Naive thymus-derived CD4-positive, alpha-beta T cell (primary cell): ENCODE measurements around the gene GIPC3. TPM values are rescaled to one million over a fixed set of nuclear protein-coding genes. Genes with fewer than 3 reads are reported as not detected.

Source experiments
- ATAC-seq: fragments of 150-1000 bp; cut with Tn5 transposase; 2 replicates; pipeline ENCODE4 v1.10.0; 2021; ENCODE audit warnings: mild to moderate bottlenecking, moderate library complexity
- CTCF ChIA-PET: fragments of 350-600 bp; sonication (Branson Sonifier 250); formaldehyde crosslinking; loops from one replicate; lab custom pipeline; 2021; ENCODE audit warnings: antibody characterized with exemption; lab: Charles Lee
- POLR2A ChIA-PET: fragments of 350-600 bp; sonication (Branson Sonifier 250); formaldehyde crosslinking; loops from one replicate; lab custom pipeline; 2021; ENCODE audit warnings: antibody characterized with exemption, inconsistent platforms; lab: Charles Lee
- DNase-seq, 9 donors: peaks; one replicate each; pipeline versions ENCODE4 v3.0.0 to v3.0.0-alpha.2; 2020 to 2022; ENCODE audit warnings: mixed read lengths in 1 of 9
- H3K27ac ChIP-seq: one replicate; pipeline ENCODE4 v1.7.0; 2013; ENCODE audit warnings: mild to moderate bottlenecking, low read depth, low read length, moderate library complexity
- H3K27me3 ChIP-seq, 2 donors: one replicate each; pipeline ENCODE4 v1.7.0; 2013; ENCODE audit warnings: low read length in 2 of 2, mild to moderate bottlenecking in 2 of 2, moderate library complexity in 2 of 2; ENCODE audit not compliant: control insufficient read depth in 2 of 2, insufficient read depth in 2 of 2
- H3K36me3 ChIP-seq, 3 experiments: 1 replicate in 2 of 3; 2 replicates in 1 of 3; pipeline ENCODE4 v1.7.0; 2013; ENCODE audit warnings: low read length in 3 of 3, mild to moderate bottlenecking in 3 of 3, moderate library complexity in 1 of 3; ENCODE audit not compliant: insufficient read depth in 3 of 3, control insufficient read depth in 2 of 3
- H3K4me1 ChIP-seq, 2 donors: one replicate each; pipeline ENCODE4 v1.7.0; 2013; ENCODE audit warnings: low read length in 2 of 2, mild to moderate bottlenecking in 2 of 2, moderate library complexity in 1 of 2; ENCODE audit not compliant: control insufficient read depth in 2 of 2, insufficient read depth in 2 of 2
- H3K4me3 ChIP-seq: 2 replicates; pipeline ENCODE4 v1.7.0; 2013; ENCODE audit warnings: mild to moderate bottlenecking, low read length
- H3K9me3 ChIP-seq, 3 experiments: 1 replicate in 2 of 3; 2 replicates in 1 of 3; pipeline ENCODE4 v1.7.0; 2013; ENCODE audit warnings: low read length in 3 of 3; ENCODE audit not compliant: control insufficient read depth in 2 of 3
- H3K27ac Mint-ChIP-seq, 9 donors: one replicate each; pipeline ENCODE4 v1.8.0; 2020 to 2022; ENCODE audit warnings: mixed read lengths in 9 of 9, mild to moderate bottlenecking in 8 of 9, moderate library complexity in 5 of 9, inconsistent platforms in 2 of 9
- H3K27me3 Mint-ChIP-seq, 5 donors: one replicate each; pipeline ENCODE4 v1.8.0; 2021 to 2022; ENCODE audit warnings: mixed read lengths in 5 of 5, mild to moderate bottlenecking in 1 of 5
- H3K36me3 Mint-ChIP-seq, 5 donors: one replicate each; pipeline ENCODE4 v1.8.0; 2020 to 2022; ENCODE audit warnings: mixed read lengths in 5 of 5, mild to moderate bottlenecking in 3 of 5, inconsistent platforms in 1 of 5
- H3K4me1 Mint-ChIP-seq, 7 donors: one replicate each; pipeline ENCODE4 v1.8.0; 2020 to 2022; ENCODE audit warnings: mixed read lengths in 7 of 7, mild to moderate bottlenecking in 3 of 7, inconsistent platforms in 1 of 7
- H3K4me3 Mint-ChIP-seq, 10 donors: one replicate each; pipeline ENCODE4 v1.8.0; 2020 to 2022; ENCODE audit warnings: mild to moderate bottlenecking in 10 of 10, mixed read lengths in 10 of 10, moderate library complexity in 6 of 10, inconsistent platforms in 2 of 10
- H3K9me3 Mint-ChIP-seq, 11 donors: one replicate each; pipeline ENCODE4 v1.8.0; 2020 to 2022; ENCODE audit warnings: mixed read lengths in 11 of 11, mild to moderate bottlenecking in 4 of 11, inconsistent platforms in 1 of 11, moderate library complexity in 1 of 11
- intact Hi-C, 2 donors: fragments of 100-400 bp; cut with micrococcal nuclease; formaldehyde crosslinking; loops; one replicate each; pipeline ENCODE4 v1.15.1; 2023
- polyA plus RNA-seq, 2 donors: library from polyadenylated mRNA; unstranded; fragments of 300-500 nt; fragmentation: Illumina TruSeq; gene quantifications; one replicate each; pipeline ENCODE4 v1.2.3, GENCODE V29; 2021
- total RNA-seq, 6 experiments: library from RNA in 5 of 6; stranded (reverse) in 5 of 6; gene quantifications; 1 replicate in 5 of 6; 2 replicates in 1 of 6; pipeline ENCODE4 v1.2.3 and lab custom pipeline; 2021 to 2026

Gene GIPC3
- total and polyA plus RNA-seq, 7 experiments from 2014 or later, result 0.85 to 3.3 (median 2.0) TPM

GRCh38 chr19:3608079-3608641 is 22.9 kb downstream of the GIPC3 start:
- ChIA-PET CTCF (interaction anchor here (0.5 to 1.4 kb wide), 5 partner anchors 21 to 1055 kb away, joined by 3 to 6 read pairs (median 5); partner anchors contain the start of gene GIPC3), POLR2A (interaction anchor here (0.6 to 2.5 kb wide), 5 partner anchors 12 to 694 kb away, joined by 3 to 9 read pairs (median 3); partner anchors contain the start of gene MFSD12)
- Histone ChIP-seq H3K27ac (no peak overlapping the region), H3K9me3 (no peaks in the 10 kb centered on the region), H3K36me3 (peaks cover 0 to 31% (median 0%) of the 10 kb centered on the region in 3 experiments), H3K4me3 (no peak overlapping the region), H3K4me1 (peaks cover 19 to 22% of the 10 kb centered on the region in 2 donors), H3K27me3 (no peaks in the 10 kb centered on the region)
- ATAC-seq (no peak), DNase-seq (no peak)
- peak overlapping the region in 5 of 9 donors; percentile 9 to 70 (median 53) for H3K27ac Mint-ChIP-seq
- H3K4me3 Mint-ChIP-seq, result peak overlapping the region in 6 of 10 donors; percentile 47 to 70 (median 65)
- intact Hi-C loops, result loop anchor here in 1 of 2 donors (5.0 kb wide), 2 partner anchors 36 to 51 kb away; partner anchors contain the start of genes HMG20B and MFSD12
- H3K36me3 Mint-ChIP-seq, result peaks cover 0 to 9% (median 4%) of the 10 kb centered on the region in 5 donors
- peaks cover 7 to 15% (median 11%) of the 10 kb centered on the region in 7 donors for H3K4me1 Mint-ChIP-seq
- H3K27me3 Mint-ChIP-seq, result peaks cover 0 to 9% (median 0%) of the 10 kb centered on the region in 5 donors
- no peaks in the 10 kb centered on the region for H3K9me3 Mint-ChIP-seq

GRCh38 chr19:3608750-3609322 is 23.6 kb downstream of the GIPC3 start:
- Mint-ChIP-seq H3K27me3 (peaks cover 0 to 9% (median 0%) of the 10 kb centered on the region in 5 donors), H3K36me3 (peaks cover 0 to 9% (median 4%) of the 10 kb centered on the region in 5 donors), H3K4me3 (no peak overlapping the region), H3K9me3 (no peaks in the 10 kb centered on the region), H3K4me1 (peaks cover 7 to 15% (median 11%) of the 10 kb centered on the region in 7 donors), H3K27ac (peak overlapping the region in 2 of 9 donors; percentile 25 to 31)
- no peak overlapping the region for H3K4me3 ChIP-seq
- H3K27me3 ChIP-seq, result no peaks in the 10 kb centered on the region
- H3K4me1 ChIP-seq, result peaks cover 19 to 22% of the 10 kb centered on the region in 2 donors
- intact Hi-C loops, result loop anchor here in 1 of 2 donors (5.0 kb wide), 2 partner anchors 37 to 52 kb away; partner anchors contain the start of genes HMG20B and MFSD12
- no peaks in the 10 kb centered on the region for H3K9me3 ChIP-seq
- ATAC-seq (no peak), DNase-seq (no peak)
- no peak overlapping the region for H3K27ac ChIP-seq
- ChIA-PET POLR2A (interaction anchor here (0.5 to 2.5 kb wide), 5 partner anchors 11 to 693 kb away, joined by 3 to 9 read pairs (median 3); partner anchors contain the start of gene MFSD12), CTCF (interaction anchor here (0.7 to 1.4 kb wide), 3 partner anchors 21 to 423 kb away, joined by 3 to 5 read pairs (median 5); partner anchors contain the start of genes GIPC3 and NCLN)
- peaks cover 0 to 38% (median 0%) of the 10 kb centered on the region in 3 experiments for H3K36me3 ChIP-seq

DNA sequence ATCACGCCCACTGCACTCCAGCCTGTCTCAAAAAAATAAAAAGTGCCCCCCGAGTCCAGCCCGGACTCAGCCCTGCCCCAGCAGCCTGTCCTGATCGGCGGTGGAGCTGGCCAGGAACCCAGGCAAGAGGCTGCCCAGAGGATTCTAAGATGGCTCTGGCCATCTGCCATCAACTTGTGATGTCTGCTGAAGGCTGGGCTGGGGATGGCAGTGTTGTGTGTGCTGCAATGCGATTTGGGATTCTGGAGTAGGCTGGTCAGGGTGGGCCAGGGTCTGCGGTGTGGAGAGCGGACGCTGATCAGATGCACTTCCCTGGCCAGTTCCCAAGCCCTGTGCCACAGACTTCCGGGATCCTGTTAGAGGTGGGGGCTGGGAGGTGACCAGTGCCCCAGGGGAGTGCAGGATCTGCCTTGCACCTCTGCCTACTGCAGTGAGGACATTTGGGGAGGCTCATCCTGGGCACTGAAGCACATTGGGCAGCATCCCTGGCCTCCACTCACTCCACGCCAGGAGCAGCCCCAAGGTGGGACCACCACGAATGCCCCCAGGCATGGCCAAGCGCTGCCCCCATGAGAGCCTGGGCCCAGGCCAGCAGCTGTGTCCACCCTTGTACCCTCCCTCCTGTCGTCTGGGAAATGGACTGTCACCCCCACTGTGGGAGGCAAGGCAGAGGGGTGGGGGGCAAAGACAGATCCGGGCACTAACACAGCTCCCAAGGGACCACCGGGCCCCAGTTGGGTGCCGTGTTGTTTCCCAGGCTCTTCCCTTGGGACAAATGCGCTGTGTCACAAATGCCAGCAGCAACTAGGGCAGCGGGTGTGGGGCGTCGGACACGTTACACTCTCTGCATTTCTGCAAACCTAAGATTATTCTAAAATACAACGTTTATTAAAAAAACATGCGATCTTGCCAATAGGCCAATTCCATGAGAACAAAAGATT is 24.8 kb downstream of the GIPC3 start:
- CTCF ChIA-PET, result interaction anchor here (0.7 kb wide), 1 partner anchor 424 kb away, joined by 3 read pairs; the partner anchor contains the start of gene NCLN
- Histone ChIP-seq H3K4me1 (peaks cover 12% of the 10 kb centered on the region in 2 donors), H3K27me3 (no peaks in the 10 kb centered on the region), H3K4me3 (no peak overlapping the region), H3K9me3 (no peaks in the 10 kb centered on the region), H3K27ac (peak overlapping the region; percentile 19), H3K36me3 (peaks cover 0 to 50% (median 0%) of the 10 kb centered on the region in 3 experiments)
- Mint-ChIP-seq H3K27ac (peak overlapping the region in 3 of 9 donors; percentile 2 to 21 (median 12)), H3K9me3 (no peaks in the 10 kb centered on the region), H3K4me3 (no peak overlapping the region), H3K27me3 (peaks cover 0 to 9% (median 0%) of the 10 kb centered on the region in 5 donors), H3K36me3 (peaks cover 0 to 9% (median 4%) of the 10 kb centered on the region in 5 donors), H3K4me1 (peaks cover 7 to 15% (median 11%) of the 10 kb centered on the region in 7 donors)
- POLR2A ChIA-PET, result interaction anchor here (0.5 kb wide), 1 partner anchor 16 kb away, joined by 3 read pairs; no protein-coding TSS in a partner anchor
- intact Hi-C loops, result loop anchor here in 1 of 2 donors (5.0 kb wide), 2 partner anchors 38 to 53 kb away; partner anchors contain the start of genes HMG20B and MFSD12
- DNase-seq (no peak), ATAC-seq (no peak)

DNA sequence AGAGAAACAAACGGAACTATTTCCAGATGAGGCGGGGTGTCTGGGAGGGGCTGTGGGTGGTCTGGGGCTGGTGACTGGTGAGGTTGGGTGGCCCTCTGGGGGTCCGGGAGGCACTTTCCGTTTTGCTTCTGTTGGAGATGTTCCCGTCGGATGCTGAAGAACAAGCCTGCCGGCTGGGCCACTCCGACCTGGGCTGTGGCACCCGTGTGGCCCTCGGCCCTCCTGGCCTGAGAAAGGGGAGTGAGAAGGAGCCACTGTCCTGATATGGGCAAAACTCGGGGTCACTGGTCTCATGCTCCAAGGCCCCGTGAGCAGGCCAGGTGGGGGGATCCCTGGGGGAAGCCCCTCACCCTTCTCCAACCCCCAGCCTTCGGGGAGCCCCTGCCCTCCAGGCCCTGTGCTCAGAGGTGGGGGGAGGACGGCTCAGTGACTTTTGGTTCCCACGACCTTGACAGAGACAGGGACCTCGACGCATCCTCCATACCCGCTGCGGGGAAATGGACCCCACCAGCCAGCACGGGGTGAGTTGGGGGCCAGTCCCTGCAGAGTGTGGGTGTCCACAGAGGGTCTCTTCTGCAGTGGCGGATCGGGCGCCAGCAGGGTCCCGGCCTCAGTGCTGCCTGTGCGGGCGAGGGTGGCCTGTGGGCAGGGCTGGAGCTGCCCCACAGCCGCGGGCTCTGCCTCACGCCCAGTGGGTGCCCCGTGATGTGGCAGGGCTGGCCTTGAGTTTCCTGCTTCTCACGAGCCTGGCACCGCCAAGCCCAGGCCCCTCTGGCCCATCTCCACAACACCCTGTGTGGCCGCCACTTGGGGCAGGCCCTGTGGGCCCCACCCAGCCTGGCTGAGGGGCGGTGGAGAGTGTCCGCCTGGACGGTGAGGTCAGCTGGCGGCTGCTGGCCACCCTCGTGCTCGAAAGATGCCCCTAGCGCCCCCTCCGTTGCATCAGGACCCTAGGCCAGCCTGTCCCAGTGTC is 25.8 kb downstream of the GIPC3 start:
- Mint-ChIP-seq H3K36me3 (peaks cover 0 to 9% (median 4%) of the 10 kb centered on the region in 5 donors), H3K27me3 (peaks cover 0 to 9% (median 0%) of the 10 kb centered on the region in 5 donors), H3K4me3 (no peak overlapping the region), H3K9me3 (no peaks in the 10 kb centered on the region), H3K27ac (peak overlapping the region in 1 of 9 donors; percentile 43), H3K4me1 (peaks cover 7 to 15% (median 12%) of the 10 kb centered on the region in 7 donors)
- H3K27ac ChIP-seq, result no peak overlapping the region
- no peaks in the 10 kb centered on the region for H3K9me3 ChIP-seq
- ATAC-seq (no peak), DNase-seq (no peak)
- peaks cover 2% of the 10 kb centered on the region in 2 donors for H3K4me1 ChIP-seq
- no peak overlapping the region for H3K4me3 ChIP-seq
- ChIA-PET CTCF (no interaction called here), POLR2A (no interaction called here)
- H3K27me3 ChIP-seq, result no peaks in the 10 kb centered on the region
- peaks cover 0 to 60% (median 0%) of the 10 kb centered on the region in 3 experiments for H3K36me3 ChIP-seq
- intact Hi-C loops, result no loop called here

- H3K27ac Mint-ChIP-seq, result no peak overlapping the region
- no peak overlapping the region for H3K4me3 Mint-ChIP-seq
These were observed 26.6 kb downstream of the GIPC3 start for GRCh38 chr19:3611841-3612240.

More at GRCh38 chr19:3611841-3612240, 26.6 kb downstream of the GIPC3 start:
- Histone ChIP-seq H3K27ac (no peak overlapping the region), H3K27me3 (no peaks in the 10 kb centered on the region), H3K4me3 (no peak overlapping the region), H3K4me1 (no peaks in the 10 kb centered on the region), H3K36me3 (peaks cover 0 to 62% (median 0%) of the 10 kb centered on the region in 3 experiments), H3K9me3 (no peaks in the 10 kb centered on the region)
- peaks cover 7 to 15% (median 12%) of the 10 kb centered on the region in 7 donors for H3K4me1 Mint-ChIP-seq
- ATAC-seq (no peak), DNase-seq (no peak)
- no peaks in the 10 kb centered on the region for H3K9me3 Mint-ChIP-seq
- intact Hi-C loops, result no loop called here
- peaks cover 0 to 9% (median 0%) of the 10 kb centered on the region in 5 donors for H3K27me3 Mint-ChIP-seq
- H3K36me3 Mint-ChIP-seq, result peaks cover 0 to 9% (median 4%) of the 10 kb centered on the region in 5 donors
- ChIA-PET CTCF (no interaction called here), POLR2A (no interaction called here)
